Liver (tissue), 3 donors: ENCODE results near the gene MBOAT1.

Experiments
- ATF3 ChIP-seq: IDR thresholded peaks from 2 replicates; pipeline ENCODE4 v1.6.1; 2016; ENCODE audit warnings: antibody characterized with exemption
- CTCF ChIP-seq: fragments of 150-350 bp; IDR thresholded peaks from 2 replicates; pipeline ENCODE4 v1.5.1; 2017; ENCODE audit warnings: improper control_type of control experiment, low read depth, low read length; ENCODE audit not compliant: missing input control
- EGR1 ChIP-seq, 2 donors: IDR thresholded peaks; 2 replicates each; pipeline ENCODE4 v1.6.1; 2016 to 2018; ENCODE audit warnings: antibody characterized with exemption in 2 of 2, low read depth in 2 of 2
- GABPA ChIP-seq, 2 donors: IDR thresholded peaks in 1 of 2; conservative IDR thresholded peaks in 1 of 2; 2 replicates each; pipeline ENCODE4 v1.6.1; 2016; ENCODE audit warnings: antibody characterized with exemption in 2 of 2, mild to moderate bottlenecking in 1 of 2, moderate library complexity in 1 of 2
- HNF4G ChIP-seq: IDR thresholded peaks from 2 replicates; pipeline ENCODE4 v1.6.1; 2016; ENCODE audit warnings: antibody characterized with exemption
- JUND ChIP-seq, 2 donors: IDR thresholded peaks; 2 replicates each; pipeline ENCODE4 v1.6.1; 2016; ENCODE audit warnings: antibody characterized with exemption in 2 of 2
- MAX ChIP-seq: IDR thresholded peaks from 2 replicates; pipeline ENCODE4 v1.6.1; 2016; ENCODE audit warnings: antibody characterized with exemption
- NR2F2 ChIP-seq: IDR thresholded peaks from 2 replicates; pipeline ENCODE4 v1.6.1; 2016; ENCODE audit warnings: antibody characterized with exemption
- REST ChIP-seq: IDR thresholded peaks from 2 replicates; pipeline ENCODE4 v1.6.1; 2016; ENCODE audit warnings: antibody characterized with exemption, mild to moderate bottlenecking
- SP1 ChIP-seq: IDR thresholded peaks from 2 replicates; pipeline ENCODE4 v1.6.1; 2018; ENCODE audit warnings: antibody characterized with exemption, mild to moderate bottlenecking
- TAF1 ChIP-seq: conservative IDR thresholded peaks from 2 replicates; pipeline ENCODE4 v1.6.1; 2016; ENCODE audit warnings: antibody characterized with exemption, mild to moderate bottlenecking
- YY1 ChIP-seq: IDR thresholded peaks from 2 replicates; pipeline ENCODE4 v1.6.1; 2016; ENCODE audit warnings: antibody characterized with exemption, mild to moderate bottlenecking
- donor health status: healthy.
- donor health status: healthy.

- no peak for TF ChIP-seq HNF4G
- no peak for TF ChIP-seq CTCF
- TF ChIP-seq GABPA (IDR thresholded peaks at IDR 0.05 in 1 of 2, conservative IDR thresholded peaks at IDR 0.05 in 1 of 2) = no peak
- TF ChIP-seq SP1 = no peak
- TF ChIP-seq YY1 = no peak
- no peak for TF ChIP-seq REST
- no peak for TF ChIP-seq TAF1
- no peak for TF ChIP-seq JUND (IDR thresholded peaks at IDR 0.05)
- no peak for TF ChIP-seq ATF3
- no peak for TF ChIP-seq MAX
- TF ChIP-seq EGR1 (IDR thresholded peaks at IDR 0.05; ENCODE audit: low read depth in 2 of 2) = no peak
- no peak for TF ChIP-seq NR2F2
Measured at GRCh38 chr6:20154753-20155152, 57.5 kb downstream of the MBOAT1 start.
